HL-60 (cell line): Measurements from ENCODE around the gene OXNAD1.

Experiments
- CTCF ChIP-seq: IDR thresholded peaks from one replicate; pipeline ENCODE4 v1.5.1; 2011; ENCODE audit warnings: low read length, control low read depth, inconsistent platforms; ENCODE audit not compliant: insufficient read depth
- POLR2AphosphoS5 ChIP-seq: IDR thresholded peaks from 2 replicates; pipeline ENCODE4 v1.6.1; 2012; ENCODE audit warnings: low read depth
- REST ChIP-seq: IDR thresholded peaks from 2 replicates; pipeline ENCODE4 v1.6.1; 2012; ENCODE audit warnings: low read depth; ENCODE audit not compliant: insufficient replicate concordance
- SPI1 ChIP-seq: IDR thresholded peaks from 2 replicates; pipeline ENCODE4 v1.6.1; 2012; ENCODE audit warnings: low read depth, mild to moderate bottlenecking, borderline replicate concordance

- TF ChIP-seq CTCF (no peak), POLR2AphosphoS5 (no peak), REST (no peak), SPI1 (no peak)
These were observed 85.1 kb downstream of the OXNAD1 start for GRCh38 chr3:16349986-16350596.
